Muscle of leg (tissue), 11 donors: ENCODE data around the gene CDC20B. TPM values are rescaled to one million over a fixed set of nuclear protein-coding genes. Genes with fewer than 3 reads are reported as not detected.

Source experiments
- DNase-seq: peaks from one replicate; pipeline ENCODE4 v3.0.0; 2013
- H3K27ac ChIP-seq: one replicate; pipeline ENCODE4 v1.5.1; 2013; ENCODE audit warnings: mild to moderate bottlenecking, low read length, control low read depth
- H3K27me3 ChIP-seq: one replicate; pipeline ENCODE4 v1.6.1; 2013; ENCODE audit warnings: low read length; ENCODE audit not compliant: control insufficient read depth, insufficient read depth
- H3K36me3 ChIP-seq: one replicate; pipeline ENCODE4 v1.6.1; 2013; ENCODE audit warnings: low read length; ENCODE audit not compliant: control insufficient read depth, insufficient read depth
- H3K4me1 ChIP-seq: one replicate; pipeline ENCODE4 v1.6.1; 2013; ENCODE audit warnings: low read length; ENCODE audit not compliant: control insufficient read depth, insufficient read depth
- H3K4me3 ChIP-seq: one replicate; pipeline ENCODE4 v1.5.1; 2013; ENCODE audit warnings: low read length, control low read depth
- H3K9me3 ChIP-seq: replicated peaks from 2 replicates; pipeline ENCODE4 v1.6.1; 2013; ENCODE audit warnings: low read depth, low read length; ENCODE audit not compliant: control insufficient read depth
- WGBS: methylation state at CpG from one replicate; pipeline ENCODE4 v1.1.5; 2013; ENCODE audit warnings: missing lambda C conversion rate; ENCODE audit not compliant: insufficient coverage; 5-methylcytosine and 5-hydroxymethylcytosine counted together
- polyA plus RNA-seq, 8 donors: library from polyadenylated mRNA; unstranded; fragments of 120-200 nt; gene quantifications; one replicate each; pipeline versions ENCODE4 v1.2.1 to v1.2.3, GENCODE V29; 2013; ENCODE audit warnings: inconsistent platforms in 1 of 8, low replicate concordance in 1 of 8; ENCODE audit not compliant: insufficient read length in 8 of 8, insufficient read depth in 1 of 8
- total RNA-seq: library from RNA; stranded (reverse); fragments of 120-200 nt; gene quantifications from one replicate; pipeline ENCODE4 v1.2.4, GENCODE V29; 2013

CDC20B gene
- total and polyA plus RNA-seq, 9 donors = 0.08 to 0.78 (median 0.11) TPM; not detected in 5

- H3K27me3 ChIP-seq = no peaks in the 10 kb centered on the region
- WGBS = no CpG with 5 or more reads among the region's 4 CpGs
- no peak overlapping the region for H3K27ac ChIP-seq
- no peaks in the 10 kb centered on the region for H3K4me1 ChIP-seq
- no peak for DNase-seq
- H3K4me3 ChIP-seq = no peak overlapping the region
- peaks cover 17% of the 10 kb centered on the region for H3K36me3 ChIP-seq
- H3K9me3 ChIP-seq = no peaks in the 10 kb centered on the region
Measured at GRCh38 chr5:55162666-55163065, 10.3 kb downstream of the CDC20B start.

GRCh38 chr5:55160493-55161209, 12.3 kb downstream of the CDC20B start:
- Histone ChIP-seq H3K27me3 (no peaks in the 10 kb centered on the region), H3K27ac (peak overlapping the region; percentile 96), H3K36me3 (peaks cover 7% of the 10 kb centered on the region), H3K9me3 (no peaks in the 10 kb centered on the region), H3K4me1 (no peaks in the 10 kb centered on the region), H3K4me3 (peak overlapping the region; percentile 71)
- DNase-seq = peak; percentile 98
- WGBS = 0% methylated on average over 4 of the region's 9 CpGs

GRCh38 chr5:55159763-55160492, 13.0 kb downstream of the CDC20B start, which contains the start of gene GPX8:
Gene GPX8 (plus strand): TSS chr5:55160171. CDS start chr5:55160193, 22 bp downstream.
- DNase-seq = peak; percentile 96
- Histone ChIP-seq H3K27ac (peak within 1 kb of the TSS; percentile 96), H3K27me3 (peaks cover 3% of the 10 kb centered on the region), H3K4me1 (no peaks in the 10 kb centered on the region), H3K9me3 (no peaks in the 10 kb centered on the region), H3K4me3 (peak within 1 kb of the TSS; percentile 71), H3K36me3 (peaks cover 5% of the 10 kb centered on the region)
- 0% methylated on average over 2 of the region's 10 CpGs for WGBS

- no peaks in the 10 kb centered on the region for H3K36me3 ChIP-seq
- WGBS = no CpG with 5 or more reads among the region's 3 CpGs
- H3K9me3 ChIP-seq = no peaks in the 10 kb centered on the region
- DNase-seq = no peak
- peaks cover 3% of the 10 kb centered on the region for H3K27me3 ChIP-seq
- H3K4me1 ChIP-seq = no peaks in the 10 kb centered on the region
- no peak overlapping the region for H3K27ac ChIP-seq
- H3K4me3 ChIP-seq = no peak overlapping the region
Measured at GRCh38 chr5:55154873-55155272, 18.1 kb downstream of the CDC20B start.

GRCh38 chr5:55151923-55152842, 20.8 kb downstream of the CDC20B start:
- WGBS = 61% methylated on average over 2 of the region's 5 CpGs
- peaks cover 6% of the 10 kb centered on the region for H3K27me3 ChIP-seq
- H3K27ac ChIP-seq = no peak overlapping the region

GRCh38 chr5:55149308-55149795, 23.6 kb downstream of the CDC20B start:
- H3K27ac ChIP-seq = no peak overlapping the region
- WGBS = 60% methylated on average over 1 of the region's 2 CpGs
- H3K4me1 ChIP-seq = peaks cover 3% of the 10 kb centered on the region
- peaks cover 3% of the 10 kb centered on the region for H3K27me3 ChIP-seq
- H3K4me3 ChIP-seq = no peak overlapping the region
- H3K9me3 ChIP-seq = no peaks in the 10 kb centered on the region
- no peak for DNase-seq
- H3K36me3 ChIP-seq = no peaks in the 10 kb centered on the region

More at GRCh38 chr5:55151923-55152842, 20.8 kb downstream of the CDC20B start:
- Histone ChIP-seq H3K4me1 (no peaks in the 10 kb centered on the region), H3K9me3 (no peaks in the 10 kb centered on the region), H3K4me3 (no peak overlapping the region), H3K36me3 (no peaks in the 10 kb centered on the region)
- DNase-seq = no peak

GRCh38 chr5:55146543-55147151, 26.3 kb downstream of the CDC20B start:
- no peak overlapping the region for H3K27ac ChIP-seq
- 11% methylated on average over 3 of the region's 11 CpGs for WGBS
- H3K4me1 ChIP-seq = peaks cover 3% of the 10 kb centered on the region
- peaks cover 6% of the 10 kb centered on the region for H3K27me3 ChIP-seq
- H3K4me3 ChIP-seq = no peak overlapping the region
- H3K9me3 ChIP-seq = no peaks in the 10 kb centered on the region
- peak; percentile 85 for DNase-seq
- no peaks in the 10 kb centered on the region for H3K36me3 ChIP-seq

GRCh38 chr5:55146080-55146479, 26.9 kb downstream of the CDC20B start:
- WGBS = 86% methylated on average over 4 of the region's 8 CpGs
- peaks cover 6% of the 10 kb centered on the region for H3K27me3 ChIP-seq
- no peak overlapping the region for H3K4me3 ChIP-seq
- H3K36me3 ChIP-seq = no peaks in the 10 kb centered on the region
- H3K4me1 ChIP-seq = peaks cover 3% of the 10 kb centered on the region
- H3K27ac ChIP-seq = no peak overlapping the region
- DNase-seq = no peak
- H3K9me3 ChIP-seq = no peaks in the 10 kb centered on the region

- no peak overlapping the region for H3K27ac ChIP-seq
- peaks cover 3% of the 10 kb centered on the region for H3K4me1 ChIP-seq
- no peak for DNase-seq
- peaks cover 6% of the 10 kb centered on the region for H3K27me3 ChIP-seq
- 53% methylated on average over 3 of the region's 4 CpGs for WGBS
- no peak overlapping the region for H3K4me3 ChIP-seq
- H3K36me3 ChIP-seq = no peaks in the 10 kb centered on the region
- no peaks in the 10 kb centered on the region for H3K9me3 ChIP-seq
Measured at GRCh38 chr5:55143624-55144023, 29.4 kb downstream of the CDC20B start.
